Mesenchymal stem cell (in vitro differentiated cells and primary cell): ENCODE measurements around the gene NSRP1.
"Not testable (repeated sequence)": the region's sequence is repeated elsewhere in the genome, so short reads cannot be mapped to it uniquely, and the experiment has no call there.

ENCODE experiments used
- DNase-seq: peaks from one replicate; pipeline ENCODE4 v3.0.0-alpha.2; 2013
- H2AFZ ChIP-seq: one replicate; pipeline ENCODE4 v1.6.1; 2013; ENCODE audit warnings: low read depth, mild to moderate bottlenecking, control low read depth, inconsistent platforms, low read length, moderate library complexity
- H2AK5ac ChIP-seq: 2 replicates; pipeline ENCODE4 v1.6.1; 2013; ENCODE audit warnings: low read length, moderate library complexity, mild to moderate bottlenecking, inconsistent platforms; ENCODE audit not compliant: severe bottlenecking
- H2BK120ac ChIP-seq: one replicate; pipeline ENCODE4 v1.6.1; 2013; ENCODE audit warnings: low read depth, mild to moderate bottlenecking, inconsistent platforms, low read length, moderate library complexity
- H2BK12ac ChIP-seq, 2 experiments: one replicate each; pipeline ENCODE4 v1.6.1; 2013; ENCODE audit warnings: inconsistent platforms in 2 of 2, low read length in 2 of 2, mild to moderate bottlenecking in 2 of 2, moderate library complexity in 2 of 2, control low read depth in 1 of 2
- H2BK15ac ChIP-seq: one replicate; pipeline ENCODE4 v1.6.1; 2013; ENCODE audit warnings: mild to moderate bottlenecking, low read depth, inconsistent platforms; ENCODE audit not compliant: poor library complexity, severe bottlenecking
- H2BK5ac ChIP-seq: 2 replicates; pipeline ENCODE4 v1.6.1; 2013; ENCODE audit warnings: low read depth, mild to moderate bottlenecking, low read length, control low read depth, inconsistent platforms; ENCODE audit not compliant: poor library complexity, severe bottlenecking
- H3K14ac ChIP-seq, 2 experiments: one replicate each; pipeline ENCODE4 v1.6.1; 2013; ENCODE audit warnings: inconsistent platforms in 2 of 2, low read length in 2 of 2, control low read depth in 1 of 2, mild to moderate bottlenecking in 1 of 2, moderate library complexity in 1 of 2
- H3K18ac ChIP-seq, 2 experiments: one replicate each; pipeline ENCODE4 v1.6.1; 2013; ENCODE audit warnings: inconsistent platforms in 2 of 2, low read length in 2 of 2, control low read depth in 1 of 2, low read depth in 1 of 2, mild to moderate bottlenecking in 1 of 2
- H3K23ac ChIP-seq, 2 experiments: one replicate each; pipeline ENCODE4 v1.6.1; 2013; ENCODE audit warnings: inconsistent platforms in 2 of 2, low read length in 2 of 2, mild to moderate bottlenecking in 2 of 2, moderate library complexity in 2 of 2, control low read depth in 1 of 2
- H3K27ac ChIP-seq: 2 replicates; pipeline ENCODE4 v1.5.1; 2013; ENCODE audit warnings: mild to moderate bottlenecking, moderate library complexity, low read length, control low read depth, inconsistent platforms; ENCODE audit not compliant: poor library complexity, severe bottlenecking
- H3K27me3 ChIP-seq, 2 experiments: 2 replicates each; pipeline versions ENCODE4 v1.6.1 to v1.7.0; 2013; ENCODE audit warnings: low read length in 2 of 2, mild to moderate bottlenecking in 2 of 2, moderate library complexity in 2 of 2, control low read depth in 1 of 2, inconsistent platforms in 1 of 2; ENCODE audit not compliant: control insufficient read depth in 1 of 2, insufficient read depth in 1 of 2
- H3K36me3 ChIP-seq, 2 experiments: 2 replicates each; pipeline versions ENCODE4 v1.6.1 to v1.7.0; 2013; ENCODE audit warnings: low read length in 2 of 2, control low read depth in 1 of 2, inconsistent platforms in 1 of 2, low read depth in 1 of 2, mild to moderate bottlenecking in 1 of 2; ENCODE audit not compliant: insufficient read depth in 2 of 2, control insufficient read depth in 1 of 2
- H3K4ac ChIP-seq, 2 experiments: one replicate each; pipeline ENCODE4 v1.6.1; 2013; ENCODE audit warnings: inconsistent platforms in 2 of 2, low read length in 2 of 2, mild to moderate bottlenecking in 2 of 2, moderate library complexity in 2 of 2, control low read depth in 1 of 2, low read depth in 1 of 2
- H3K4me1 ChIP-seq: 2 replicates; pipeline ENCODE4 v1.6.1; 2013; ENCODE audit warnings: low read depth, low read length, control low read depth; ENCODE audit not compliant: control insufficient read depth, insufficient read depth
- H3K4me2 ChIP-seq: 2 replicates; pipeline ENCODE4 v1.6.1; 2013; ENCODE audit warnings: low read length, mild to moderate bottlenecking, inconsistent platforms; ENCODE audit not compliant: poor library complexity, severe bottlenecking
- H3K4me3 ChIP-seq, 2 experiments: 2 replicates each; pipeline versions ENCODE4 v1.5.1 to v1.7.0; 2013; ENCODE audit warnings: low read length in 2 of 2, mild to moderate bottlenecking in 2 of 2, control low read depth in 1 of 2, low read depth in 1 of 2; ENCODE audit not compliant: insufficient read depth in 1 of 2
- H3K79me1 ChIP-seq: replicated peaks from 2 replicates; pipeline ENCODE4 v1.6.1; 2013; ENCODE audit warnings: mild to moderate bottlenecking, control low read depth, low read length, inconsistent platforms; ENCODE audit not compliant: poor library complexity, severe bottlenecking
- H3K9ac ChIP-seq: 2 replicates; pipeline ENCODE4 v1.7.0; 2013; ENCODE audit warnings: mild to moderate bottlenecking, low read length, moderate library complexity
- H3K9me3 ChIP-seq: 2 replicates; pipeline ENCODE4 v1.7.0; 2013; ENCODE audit warnings: mild to moderate bottlenecking, low read length; ENCODE audit not compliant: control insufficient read depth
- H4K8ac ChIP-seq: one replicate; pipeline ENCODE4 v1.6.1; 2013; ENCODE audit warnings: inconsistent platforms, mild to moderate bottlenecking, low read length, moderate library complexity
- H4K91ac ChIP-seq: one replicate; pipeline ENCODE4 v1.6.1; 2013; ENCODE audit warnings: mild to moderate bottlenecking, low read length, inconsistent platforms
- WGBS: methylation state at CpG from one replicate; pipeline ENCODE4 v1.1.7; 2013; ENCODE audit warnings: mixed read lengths; 5-methylcytosine and 5-hydroxymethylcytosine counted together

NSRP1 gene

GRCh38 chr17:30082773-30083172 is 33.8 kb upstream of the NSRP1 start:
- H2AK5ac ChIP-seq, result no peak overlapping the region
- H3K23ac ChIP-seq, result no peak overlapping the region
- no peak overlapping the region for H3K18ac ChIP-seq

DNA sequence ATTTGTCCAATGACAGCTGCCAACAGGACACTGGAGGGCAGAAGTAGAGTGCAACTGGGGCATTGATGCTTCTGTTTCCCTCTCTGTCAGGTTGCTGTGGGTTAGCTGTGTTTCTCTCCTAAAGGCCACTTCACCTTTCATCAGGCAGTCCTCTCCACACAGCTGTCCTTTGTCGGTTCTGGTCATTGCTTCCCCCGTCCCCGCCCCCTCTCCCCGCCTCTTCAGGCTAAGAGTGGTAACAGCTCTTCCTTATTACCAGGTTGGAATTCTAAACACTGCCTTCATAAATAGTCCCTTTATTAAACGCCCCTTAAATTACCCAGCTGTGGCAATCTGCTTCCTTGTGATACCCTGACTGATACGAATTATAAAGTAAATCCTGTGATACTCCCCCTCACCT is 31.8 kb upstream of the NSRP1 start:
- Histone ChIP-seq H3K9ac (no peak overlapping the region), H3K9me3 (no peaks in the 10 kb centered on the region), H4K91ac (no peak overlapping the region), H2BK5ac (no peak overlapping the region), H2BK15ac (no peak overlapping the region), H2AK5ac (no peak overlapping the region), H3K18ac (no peak overlapping the region), H3K36me3 (no peaks in the 10 kb centered on the region), H3K79me1 (no peaks in the 10 kb centered on the region), H2AFZ (no peak overlapping the region), H3K27ac (no peak overlapping the region), H4K8ac (no peak overlapping the region), H3K27me3 (peaks cover 9 to 17% of the 10 kb centered on the region in 2 experiments), H3K4me2 (no peak overlapping the region), H3K4me3 (no peak overlapping the region), H2BK12ac (no peak overlapping the region), H3K23ac (no peak overlapping the region), H3K14ac (no peak overlapping the region), H3K4ac (no peak overlapping the region), H3K4me1 (no peaks in the 10 kb centered on the region), H2BK120ac (no peak overlapping the region)
- no peak for DNase-seq
- WGBS, result 67% methylated on average over 6 of the region's 6 CpGs

More at GRCh38 chr17:30082773-30083172, 33.8 kb upstream of the NSRP1 start:
- Histone ChIP-seq H2BK12ac (no peak overlapping the region), H4K8ac (no peak overlapping the region), H4K91ac (no peak overlapping the region), H3K4me1 (no peaks in the 10 kb centered on the region), H3K27ac (no peak overlapping the region), H3K9me3 (no peaks in the 10 kb centered on the region), H3K4me3 (no peak overlapping the region), H3K79me1 (no peaks in the 10 kb centered on the region), H3K14ac (no peak overlapping the region), H2BK5ac (no peak overlapping the region), H3K27me3 (peaks cover 12 to 20% of the 10 kb centered on the region in 2 experiments), H3K9ac (no peak overlapping the region), H3K4ac (no peak overlapping the region), H2BK15ac (no peak overlapping the region), H2BK120ac (no peak overlapping the region), H2AFZ (no peak overlapping the region), H3K36me3 (no peaks in the 10 kb centered on the region), H3K4me2 (no peak overlapping the region)
- 70% methylated on average over 4 of the region's 5 CpGs for WGBS
- no peak for DNase-seq

GRCh38 chr17:30086896-30087295 is 29.7 kb upstream of the NSRP1 start:
- H3K9ac ChIP-seq, result no peak overlapping the region
- H4K91ac ChIP-seq, result no peak overlapping the region
- no peak overlapping the region for H3K4ac ChIP-seq
- no peak overlapping the region for H3K4me3 ChIP-seq
- H3K27me3 ChIP-seq, result peaks cover 6 to 7% of the 10 kb centered on the region in 2 experiments
- H3K36me3 ChIP-seq, result no peaks in the 10 kb centered on the region
- H2BK120ac ChIP-seq, result no peak overlapping the region
- no peak overlapping the region for H2BK12ac ChIP-seq
- no peak overlapping the region for H2AFZ ChIP-seq
- no peak overlapping the region for H2BK5ac ChIP-seq
- no peak overlapping the region for H3K4me2 ChIP-seq
- H4K8ac ChIP-seq, result no peak overlapping the region
- no peaks in the 10 kb centered on the region for H3K9me3 ChIP-seq
- DNase-seq, result no peak
- H3K23ac ChIP-seq, result no peak overlapping the region
- no peaks in the 10 kb centered on the region for H3K4me1 ChIP-seq
- no peak overlapping the region for H2BK15ac ChIP-seq
- H3K27ac ChIP-seq, result no peak overlapping the region
- H3K79me1 ChIP-seq, result no peaks in the 10 kb centered on the region
- H3K14ac ChIP-seq, result no peak overlapping the region
- H3K18ac ChIP-seq, result no peak overlapping the region
- no peak overlapping the region for H2AK5ac ChIP-seq
- WGBS, result 93% methylated on average over 1 of the region's 2 CpGs

DNA sequence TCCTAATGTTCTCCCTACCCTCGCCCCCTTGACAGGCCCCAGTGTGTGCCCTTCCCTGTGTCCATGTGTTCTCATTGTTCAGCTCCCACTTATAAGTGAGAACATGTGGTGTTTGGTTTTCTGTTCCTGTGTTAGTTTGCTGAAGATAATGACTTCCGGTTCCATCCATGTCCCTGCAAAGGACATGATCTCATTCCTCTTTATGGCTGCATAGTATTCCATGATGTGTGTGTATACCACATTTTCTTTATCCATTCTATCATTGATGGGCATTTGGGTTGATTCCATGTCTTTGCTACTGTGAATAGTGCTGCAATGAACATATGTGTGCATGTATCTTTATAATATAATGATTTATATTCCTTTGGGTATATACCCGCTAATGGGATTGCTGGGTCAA is 29.2 kb upstream of the NSRP1 start:
- not testable (repeated sequence) for H3K14ac ChIP-seq, H3K36me3 ChIP-seq, H3K27ac ChIP-seq, H2BK5ac ChIP-seq, H3K23ac ChIP-seq, H3K4me1 ChIP-seq, H4K8ac ChIP-seq, H2AFZ ChIP-seq, DNase-seq, H2AK5ac ChIP-seq, H3K9me3 ChIP-seq, H2BK15ac ChIP-seq, H3K4ac ChIP-seq, H3K4me2 ChIP-seq, H2BK120ac ChIP-seq, H3K9ac ChIP-seq, H3K18ac ChIP-seq, H3K27me3 ChIP-seq, H3K4me3 ChIP-seq, H2BK12ac ChIP-seq, H4K91ac ChIP-seq, H3K79me1 ChIP-seq
- WGBS, result 88% methylated on average over 1 of the region's 3 CpGs
